Measurements from ENCODE around the gene UFSP1. TPM values are rescaled to one million over a fixed set of nuclear protein-coding genes. Genes with fewer than 3 reads are reported as not detected.

UFSP1 gene
- total RNA-seq, 1 donor from 2014 or later: 0.58 TPM

DNA sequence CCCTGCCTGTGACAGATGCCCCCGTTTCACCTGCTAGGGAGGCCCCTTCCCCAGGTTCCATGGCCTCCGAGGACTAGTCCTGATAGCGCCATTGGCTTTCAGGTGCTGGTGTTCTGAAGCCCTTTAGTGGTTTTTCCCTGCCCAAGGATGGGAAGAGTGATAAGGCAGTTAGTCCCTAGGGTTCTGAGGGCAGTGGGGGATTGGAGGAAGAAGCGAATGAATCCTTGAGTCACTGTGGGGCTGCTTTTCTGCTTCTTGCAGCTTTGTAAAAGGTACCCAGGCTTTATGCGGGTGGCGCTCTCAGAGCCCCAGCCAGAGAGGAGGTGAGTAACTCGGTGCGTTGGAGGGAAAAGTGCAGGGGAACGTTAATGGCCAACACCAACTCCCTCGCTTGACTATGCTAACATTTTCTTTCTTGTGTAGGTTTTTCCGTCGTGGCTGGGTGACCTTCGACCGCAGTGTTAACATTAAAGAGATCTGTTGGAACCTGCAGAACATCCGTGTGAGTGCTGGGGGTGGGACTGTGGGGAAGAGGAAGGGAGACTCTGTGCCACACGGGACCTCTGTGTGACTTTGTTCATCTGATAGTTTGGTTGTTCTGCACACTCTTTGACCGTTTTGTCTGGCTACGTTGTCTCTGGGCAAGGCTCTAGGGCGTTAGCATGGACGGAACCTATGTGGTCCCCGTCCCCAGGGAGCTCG is 3.9 kb downstream of the UFSP1 start:
- H3K4me3 ChIP-seq (ENCODE audit: low read depth, low read length): no peak overlapping the region
- TF ChIP-seq, protein P1, sequence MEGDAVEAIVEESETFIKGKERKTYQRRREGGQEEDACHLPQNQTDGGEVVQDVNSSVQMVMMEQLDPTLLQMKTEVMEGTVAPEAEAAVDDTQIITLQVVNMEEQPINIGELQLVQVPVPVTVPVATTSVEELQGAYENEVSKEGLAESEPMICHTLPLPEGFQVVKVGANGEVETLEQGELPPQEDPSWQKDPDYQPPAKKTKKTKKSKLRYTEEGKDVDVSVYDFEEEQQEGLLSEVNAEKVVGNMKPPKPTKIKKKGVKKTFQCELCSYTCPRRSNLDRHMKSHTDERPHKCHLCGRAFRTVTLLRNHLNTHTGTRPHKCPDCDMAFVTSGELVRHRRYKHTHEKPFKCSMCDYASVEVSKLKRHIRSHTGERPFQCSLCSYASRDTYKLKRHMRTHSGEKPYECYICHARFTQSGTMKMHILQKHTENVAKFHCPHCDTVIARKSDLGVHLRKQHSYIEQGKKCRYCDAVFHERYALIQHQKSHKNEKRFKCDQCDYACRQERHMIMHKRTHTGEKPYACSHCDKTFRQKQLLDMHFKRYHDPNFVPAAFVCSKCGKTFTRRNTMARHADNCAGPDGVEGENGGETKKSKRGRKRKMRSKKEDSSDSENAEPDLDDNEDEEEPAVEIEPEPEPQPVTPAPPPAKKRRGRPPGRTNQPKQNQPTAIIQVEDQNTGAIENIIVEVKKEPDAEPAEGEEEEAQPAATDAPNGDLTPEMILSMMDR (conservative IDR thresholded peaks at IDR 0.05; ENCODE audit: low read depth, low read length): no peak
- DNase-seq (ENCODE audit: low read depth): no peak

DNA sequence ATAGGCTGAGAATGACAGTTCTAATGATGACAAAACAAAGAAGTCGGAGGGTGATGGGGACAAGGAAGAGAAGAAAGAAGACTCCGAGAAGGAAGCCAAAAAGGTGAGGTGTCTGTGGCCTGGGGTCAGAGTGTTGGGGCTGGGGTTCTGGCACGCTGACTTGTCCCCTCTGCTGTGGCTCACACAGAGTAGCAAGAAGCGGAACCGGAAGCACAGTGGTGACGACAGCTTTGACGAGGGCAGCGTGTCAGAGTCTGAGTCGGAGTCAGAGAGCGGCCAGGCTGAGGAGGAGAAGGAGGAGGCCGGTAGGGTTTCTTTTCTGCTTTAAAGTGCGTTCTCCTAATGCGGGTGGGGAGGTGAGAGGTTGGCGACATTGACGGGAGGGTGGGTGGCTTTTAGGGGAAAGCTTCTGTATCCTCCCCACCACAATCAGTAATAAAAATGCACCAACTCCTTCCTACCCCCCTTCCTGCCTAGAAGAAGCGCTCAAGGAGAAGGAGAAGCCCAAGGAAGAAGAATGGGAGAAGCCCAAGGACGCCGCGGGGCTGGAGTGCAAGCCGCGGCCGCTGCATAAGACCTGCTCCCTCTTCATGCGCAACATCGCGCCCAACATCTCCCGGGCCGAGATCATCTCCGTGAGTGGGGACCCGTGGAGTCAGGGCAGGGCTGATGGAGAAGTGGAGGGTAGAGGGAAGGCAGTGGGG is 4.6 kb downstream of the UFSP1 start:
- TF ChIP-seq, protein P1 (conservative IDR thresholded peaks at IDR 0.05; ENCODE audit: low read depth, low read length): no peak
- H3K4me3 ChIP-seq (ENCODE audit: low read depth, low read length): no peak overlapping the region
- DNase-seq (ENCODE audit: low read depth): no peak

DNA sequence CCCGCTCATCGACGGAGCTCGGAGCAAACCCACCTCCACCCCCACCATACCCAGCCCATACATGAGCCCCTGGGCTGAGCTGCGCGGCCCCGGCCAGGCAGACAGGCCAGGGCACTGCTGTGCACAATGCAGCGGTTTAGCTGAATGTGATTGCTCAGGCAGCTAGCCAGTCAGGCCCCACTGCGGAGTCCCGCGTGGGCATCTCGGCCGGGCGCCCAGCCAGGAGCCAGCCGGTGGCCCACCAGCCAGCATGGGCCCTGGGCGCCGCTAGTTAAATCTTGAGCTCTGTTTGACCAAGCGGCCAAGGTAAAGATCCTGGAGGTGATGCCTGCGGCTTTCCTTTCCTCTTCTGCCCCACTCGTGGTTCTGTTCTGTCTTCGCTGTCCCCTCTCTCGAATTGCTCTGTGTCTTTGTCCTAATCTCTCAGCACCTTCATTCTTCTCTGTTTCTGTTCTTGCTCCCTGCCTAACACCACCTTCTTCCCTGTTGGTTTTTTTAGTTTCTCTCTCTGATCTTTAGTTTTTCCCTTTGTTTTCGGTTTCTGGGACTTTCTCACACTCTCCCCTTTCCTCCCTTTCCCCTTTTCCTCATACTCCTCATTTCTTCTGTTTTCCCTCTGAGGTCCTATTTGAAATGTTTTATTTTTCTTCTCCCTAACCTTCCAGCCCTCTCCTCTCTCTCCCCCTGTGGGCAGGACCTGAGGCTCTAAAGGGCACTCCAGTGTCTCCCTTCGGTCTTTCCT is 6.6 kb downstream of the UFSP1 start:
- TF ChIP-seq, protein P1 (conservative IDR thresholded peaks at IDR 0.05; ENCODE audit: low read depth, low read length): no peak
- DNase-seq (ENCODE audit: low read depth): no peak
- H3K4me3 ChIP-seq (ENCODE audit: low read depth, low read length): no peak overlapping the region

DNA sequence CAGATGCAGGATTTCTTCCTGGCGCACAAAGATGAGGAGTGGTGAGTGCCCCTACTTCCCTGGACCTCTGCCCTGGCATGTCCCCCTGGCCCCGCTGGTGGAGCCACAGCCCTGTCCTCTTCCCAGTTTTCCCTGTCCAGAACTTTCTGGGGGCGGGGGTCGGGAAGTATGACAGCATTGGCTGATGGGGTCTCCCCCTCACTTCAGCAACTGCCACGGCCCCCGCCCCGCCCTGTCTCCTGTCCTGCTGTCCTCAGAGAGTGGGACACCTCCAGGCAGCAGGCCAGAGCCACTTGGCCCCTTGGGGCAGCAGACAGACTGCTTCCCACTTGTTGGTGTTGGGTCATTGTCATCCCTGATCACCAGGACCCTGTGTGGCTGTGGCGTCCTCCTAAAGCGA is 7.3 kb downstream of the UFSP1 start:
- DNase-seq (ENCODE audit: low read depth): no peak
- TF ChIP-seq, protein P1 (conservative IDR thresholded peaks at IDR 0.05; ENCODE audit: low read depth, low read length): no peak
- H3K4me3 ChIP-seq (ENCODE audit: low read depth, low read length): no peak overlapping the region

DNA sequence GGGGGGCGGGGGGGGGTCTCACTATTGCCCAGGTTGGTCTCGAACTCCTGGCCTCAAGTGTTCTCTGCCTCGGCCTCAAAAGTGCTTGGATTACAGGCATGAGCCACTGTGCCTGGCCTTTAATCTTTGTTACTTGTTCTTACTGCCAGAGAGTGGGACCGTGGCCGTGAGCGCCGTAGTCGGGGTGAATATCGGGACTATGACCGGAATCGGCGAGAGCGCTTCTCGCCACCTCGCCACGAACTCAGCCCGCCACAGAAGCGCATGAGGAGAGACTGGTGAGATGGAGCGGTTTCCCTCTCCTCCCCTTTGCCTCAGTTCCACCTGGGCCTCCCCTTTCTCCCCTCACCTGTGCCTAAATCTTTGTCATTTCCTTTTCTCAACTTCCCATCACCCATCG is 8.4 kb downstream of the UFSP1 start:
- TF ChIP-seq, protein P1 (conservative IDR thresholded peaks at IDR 0.05; ENCODE audit: low read depth, low read length): no peak
- no peak for DNase-seq (ENCODE audit: low read depth)
- H3K4me3 ChIP-seq (ENCODE audit: low read depth, low read length): no peak overlapping the region

DNA sequence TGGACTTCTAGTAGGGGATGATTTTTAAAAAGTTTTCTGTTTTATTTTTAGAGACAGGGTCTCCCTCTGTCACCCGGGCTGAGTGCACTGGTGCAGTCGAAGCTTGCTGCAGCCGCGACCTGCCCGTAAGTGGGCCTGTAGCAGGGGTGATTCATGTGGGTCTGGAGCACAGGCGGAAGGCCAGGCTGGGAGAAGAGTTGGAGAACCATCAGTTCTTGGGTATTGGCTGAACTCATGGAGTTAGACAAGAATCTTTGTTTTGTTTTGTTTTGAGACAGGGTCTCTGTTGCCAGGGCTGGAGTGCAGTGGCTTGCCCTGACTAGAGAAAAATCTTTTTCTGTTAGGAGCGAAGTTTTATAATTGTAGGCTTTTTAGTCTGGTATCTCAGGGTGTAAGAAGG is 8.9 kb downstream of the UFSP1 start:
- no peak for DNase-seq (ENCODE audit: low read depth)
- TF ChIP-seq, protein P1 (conservative IDR thresholded peaks at IDR 0.05; ENCODE audit: low read depth, low read length): no peak
- H3K4me3 ChIP-seq (ENCODE audit: low read depth, low read length): no peak overlapping the region

All from epithelial cell of proximal tubule (primary cell).